AG04449 (cell line): ENCODE measurements around the gene UPP2.

ENCODE experiments used
- CTCF ChIA-PET: fragments of 350-600 bp; formaldehyde crosslinking; extraction: SDS; loops from one replicate; lab custom pipeline; 2021; ENCODE audit warnings: antibody characterized with exemption; lab: Yijun Ruan, JAX
- POLR2A ChIA-PET: fragments of 400-600, 350-600 bp; formaldehyde crosslinking; extraction: SDS; loops from one replicate; lab custom pipeline; 2020; ENCODE audit warnings: antibody characterized with exemption, inconsistent platforms; lab: Yijun Ruan, JAX
- DNase-seq: peaks from one replicate; pipeline ENCODE4 v3.0.0-alpha.2; 2010; ENCODE audit warnings: low read depth, low spot score
- H3K4me3 ChIP-seq: 2 replicates; pipeline ENCODE4 v1.5.1; 2011; ENCODE audit warnings: low read depth, mild to moderate bottlenecking, control low read depth, low read length
- CTCF ChIP-seq: IDR thresholded peaks from one replicate; pipeline ENCODE4 v1.5.1; 2011; ENCODE audit warnings: mild to moderate bottlenecking, moderate library complexity, low read length, control low read depth, inconsistent platforms; ENCODE audit not compliant: insufficient read depth; ENCODE audit errors: missing control alignments

The UPP2 gene

GRCh38 chr2:158113741-158114295, 12.1 kb downstream of the UPP2 start:
- TF ChIP-seq CTCF, result no peak
- no peak overlapping the region for H3K4me3 ChIP-seq
- CTCF ChIA-PET, result interaction anchor here (1.3 kb wide), 1 partner anchor 640 kb away, joined by 5 read pairs; no protein-coding TSS in a partner anchor
- DNase-seq, result no peak
- POLR2A ChIA-PET, result no interaction called here

- no peak overlapping the region for H3K4me3 ChIP-seq
- ChIA-PET CTCF (no interaction called here), POLR2A (no interaction called here)
- no peak for TF ChIP-seq CTCF
- no peak for DNase-seq
These were observed 12.8 kb downstream of the UPP2 start for GRCh38 chr2:158114516-158114915.

DNA sequence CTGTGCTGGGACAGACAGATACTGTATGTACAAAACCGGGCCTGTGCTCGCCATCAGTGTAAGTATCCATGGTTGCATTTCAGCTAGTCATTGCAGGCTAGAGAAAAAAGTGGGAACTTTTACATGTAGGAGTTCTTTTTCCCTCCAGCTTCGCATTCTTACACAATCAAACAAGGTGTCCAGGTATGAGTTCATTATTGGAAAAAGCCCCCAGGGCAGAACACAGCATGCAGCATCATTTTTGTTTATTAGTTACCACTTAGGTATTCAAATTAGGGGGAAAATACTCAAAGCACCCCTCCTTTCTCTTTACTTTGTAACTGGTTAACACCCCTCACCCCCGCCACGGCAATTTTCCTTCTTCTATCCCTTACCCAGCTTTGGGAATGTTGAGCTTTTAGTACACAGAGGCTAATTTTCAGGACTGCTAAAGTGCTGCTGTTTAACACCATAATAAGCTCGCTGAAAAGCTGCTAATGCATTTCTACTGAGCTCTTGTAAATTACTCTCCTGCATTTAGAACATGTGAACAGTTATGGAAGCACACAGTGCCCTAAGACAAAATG, 13.6 kb downstream of the UPP2 start:
- H3K4me3 ChIP-seq, result no peak overlapping the region
- ChIA-PET CTCF (no interaction called here), POLR2A (no interaction called here)
- DNase-seq, result no peak
- TF ChIP-seq CTCF, result no peak

DNA sequence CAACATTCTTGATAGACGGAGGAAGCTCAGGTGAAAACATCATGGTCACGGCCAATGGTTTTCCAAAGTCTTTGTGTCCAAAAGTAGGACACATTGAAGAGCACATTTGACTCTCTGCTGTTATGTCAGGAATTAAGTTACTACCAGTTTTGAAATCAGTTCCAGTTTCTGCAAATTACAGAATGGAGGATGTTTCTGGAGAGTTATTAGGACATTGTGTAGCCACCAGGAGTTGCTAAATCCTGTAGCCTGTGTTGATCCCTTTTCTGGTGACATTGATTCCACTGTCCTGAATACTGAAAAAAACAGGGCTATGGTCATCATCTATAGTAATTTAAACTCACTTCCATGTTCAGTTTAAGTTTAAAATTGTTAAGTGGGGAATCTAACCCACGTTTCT, 15.3 kb downstream of the UPP2 start:
- CTCF ChIA-PET, result no interaction called here
- TF ChIP-seq CTCF, result no peak
- no peak for DNase-seq
- no peak overlapping the region for H3K4me3 ChIP-seq
- POLR2A ChIA-PET, result no interaction called here

- H3K4me3 ChIP-seq, result no peak overlapping the region
- TF ChIP-seq CTCF, result no peak
- ChIA-PET CTCF (no interaction called here), POLR2A (no interaction called here)
- no peak for DNase-seq
These were observed 18.4 kb downstream of the UPP2 start for GRCh38 chr2:158120102-158120501.

- DNase-seq, result no peak
- no peak overlapping the region for H3K4me3 ChIP-seq
- CTCF ChIA-PET, result no interaction called here
- POLR2A ChIA-PET, result no interaction called here
- TF ChIP-seq CTCF, result no peak
These were observed 19.3 kb downstream of the UPP2 start for GRCh38 chr2:158120664-158121641.
